ENCODE results near the gene OGFRL1.

The OGFRL1 gene
- 46.3 to 54.6 (median 49.5) reads per million in 3 donors for total RNA-seq

GRCh38 chr6:71288228-71289038, at the start of gene OGFRL1:
Gene OGFRL1 (plus strand): TSS chr6:71288811. CDS start chr6:71288937, 126 bp downstream.
- Histone ChIP-seq H3K36me3 (ENCODE audit: control insufficient read depth, insufficient read depth, low read length) (no peaks in the 10 kb centered on the region), H3K9me3 (ENCODE audit: control insufficient read depth, low read length) (no peaks in the 10 kb centered on the region), H3K27ac (ENCODE audit: insufficient read depth, low read length, poor library complexity, severe bottlenecking) (peak within 1 kb of the TSS; percentile 75), H3K4me3 (ENCODE audit: insufficient read depth, low read depth, low read length, poor library complexity, severe bottlenecking) (peak within 1 kb of the TSS; percentile 83), H3K27me3 (replicated peaks; ENCODE audit: control insufficient read depth, insufficient read depth, low read length, poor library complexity, severe bottlenecking) (no peaks in the 10 kb centered on the region), H3K4me1 (ENCODE audit: control insufficient read depth, insufficient read depth, low read length, poor library complexity, severe bottlenecking) (peaks cover 12% of the 10 kb centered on the region)
- DNase-seq, result peak; percentile 57 to 58 (median 57)

GRCh38 chr6:71239694-71240093, 48.9 kb upstream of the OGFRL1 start:
- no peak for DNase-seq
- H3K9me3 ChIP-seq (ENCODE audit: control insufficient read depth, low read length), result no peaks in the 10 kb centered on the region
- no peak overlapping the region for H3K27ac ChIP-seq (ENCODE audit: insufficient read depth, low read length, poor library complexity, severe bottlenecking)
- H3K4me1 ChIP-seq (ENCODE audit: control insufficient read depth, insufficient read depth, low read length, poor library complexity, severe bottlenecking), result no peaks in the 10 kb centered on the region
- no peaks in the 10 kb centered on the region for H3K36me3 ChIP-seq (ENCODE audit: control insufficient read depth, insufficient read depth, low read length)
- H3K4me3 ChIP-seq (ENCODE audit: insufficient read depth, low read depth, low read length, poor library complexity, severe bottlenecking), result no peak overlapping the region
- H3K27me3 ChIP-seq (replicated peaks; ENCODE audit: control insufficient read depth, insufficient read depth, low read length, poor library complexity, severe bottlenecking), result no peaks in the 10 kb centered on the region

DNA sequence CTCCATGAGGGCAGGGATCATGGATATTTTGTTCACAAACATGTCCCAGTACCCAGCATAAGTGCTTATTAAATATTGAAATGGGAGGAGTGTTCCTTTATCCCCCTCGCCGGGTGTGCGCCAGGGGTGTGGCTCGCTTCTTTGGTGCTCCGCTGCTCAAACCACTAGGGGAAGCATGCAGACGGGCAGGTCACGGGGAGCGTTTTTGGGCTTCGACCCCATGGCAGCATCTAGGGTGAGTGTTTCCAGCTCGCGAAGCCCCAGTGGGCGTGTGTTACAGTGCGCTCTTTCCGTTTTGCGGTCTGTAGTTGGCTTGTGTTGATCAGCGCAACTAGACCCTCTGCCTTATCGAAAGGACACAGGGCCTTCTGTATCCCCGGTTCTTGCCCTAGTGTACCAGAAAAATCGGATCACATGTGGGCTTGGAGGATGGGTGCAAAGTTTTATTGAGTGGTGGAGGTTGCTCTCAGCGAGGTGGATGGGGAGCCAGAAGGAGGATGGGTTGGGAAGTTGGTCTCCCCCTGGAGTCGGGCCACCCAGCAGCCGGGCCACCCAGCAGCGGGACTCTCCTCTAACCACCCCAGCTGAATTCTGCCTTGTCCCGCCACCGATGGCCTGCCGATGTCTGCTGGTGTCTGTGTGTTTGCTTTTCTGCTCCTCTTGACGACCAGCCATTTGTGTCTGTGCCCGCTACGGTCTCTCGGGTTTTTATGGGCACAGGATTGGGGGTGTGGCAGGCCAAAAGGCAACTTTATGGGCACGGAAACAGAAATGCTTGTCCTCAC, 43.2 kb upstream of the OGFRL1 start:
- Histone ChIP-seq H3K27ac (ENCODE audit: insufficient read depth, low read length, poor library complexity, severe bottlenecking) (no peak overlapping the region), H3K36me3 (ENCODE audit: control insufficient read depth, insufficient read depth, low read length) (no peaks in the 10 kb centered on the region)
- DNase-seq, result no peak

DNA sequence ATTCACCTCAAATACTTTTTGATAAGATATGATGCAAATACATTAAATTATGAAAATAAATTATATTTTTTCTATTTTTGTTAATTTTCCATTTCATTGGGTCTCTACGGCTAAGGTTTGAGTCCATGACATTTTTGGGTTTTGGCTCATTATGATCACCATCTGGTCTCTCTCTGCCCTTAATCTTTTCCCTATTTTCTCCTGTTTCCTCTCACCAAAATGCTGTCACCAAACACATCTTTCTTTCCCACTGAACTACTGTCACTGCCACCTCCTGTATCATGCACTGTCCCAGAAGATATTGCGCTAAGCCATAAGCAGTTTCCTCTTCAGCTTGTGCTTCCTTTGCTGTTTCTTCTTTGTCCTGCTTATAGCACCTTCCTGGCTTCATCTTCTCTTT, 42.0 kb upstream of the OGFRL1 start:
- no peak overlapping the region for H3K27ac ChIP-seq (ENCODE audit: insufficient read depth, low read length, poor library complexity, severe bottlenecking)

More for the DNA sequence above, 43.2 kb upstream of the OGFRL1 start:
- Histone ChIP-seq H3K27me3 (replicated peaks; ENCODE audit: control insufficient read depth, insufficient read depth, low read length, poor library complexity, severe bottlenecking) (no peaks in the 10 kb centered on the region), H3K9me3 (ENCODE audit: control insufficient read depth, low read length) (no peaks in the 10 kb centered on the region), H3K4me3 (ENCODE audit: insufficient read depth, low read depth, low read length, poor library complexity, severe bottlenecking) (no peak overlapping the region), H3K4me1 (ENCODE audit: control insufficient read depth, insufficient read depth, low read length, poor library complexity, severe bottlenecking) (no peaks in the 10 kb centered on the region)

DNA sequence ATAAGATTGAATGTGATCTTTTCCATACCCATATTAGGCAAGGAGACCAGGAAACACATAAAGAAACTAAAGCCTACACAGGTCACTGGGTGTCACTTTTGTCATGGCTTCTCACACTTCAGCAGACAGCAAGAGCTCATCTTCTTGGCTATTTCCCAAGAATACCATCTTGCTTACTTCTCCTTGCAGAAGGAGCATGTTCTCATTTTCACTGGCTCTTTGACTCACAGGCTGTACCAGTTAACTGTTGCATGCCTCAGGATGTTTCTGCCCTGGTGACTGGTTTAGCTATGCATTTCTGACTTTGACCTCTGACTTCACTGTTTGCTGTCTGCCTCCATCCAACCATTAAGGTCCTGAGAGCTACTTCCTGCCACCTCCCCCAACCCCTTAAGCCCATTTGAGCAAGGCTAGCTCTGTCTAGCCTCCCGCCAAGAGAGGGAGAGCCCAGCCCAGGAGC, 40.3 kb upstream of the OGFRL1 start:
- Histone ChIP-seq H3K4me3 (ENCODE audit: insufficient read depth, low read depth, low read length, poor library complexity, severe bottlenecking) (no peak overlapping the region), H3K27me3 (replicated peaks; ENCODE audit: control insufficient read depth, insufficient read depth, low read length, poor library complexity, severe bottlenecking) (no peaks in the 10 kb centered on the region), H3K27ac (ENCODE audit: insufficient read depth, low read length, poor library complexity, severe bottlenecking) (no peak overlapping the region), H3K4me1 (ENCODE audit: control insufficient read depth, insufficient read depth, low read length, poor library complexity, severe bottlenecking) (no peaks in the 10 kb centered on the region), H3K9me3 (ENCODE audit: control insufficient read depth, low read length) (no peaks in the 10 kb centered on the region), H3K36me3 (ENCODE audit: control insufficient read depth, insufficient read depth, low read length) (no peaks in the 10 kb centered on the region)
- DNase-seq, result no peak

More for the DNA sequence above, 42.0 kb upstream of the OGFRL1 start:
- no peaks in the 10 kb centered on the region for H3K36me3 ChIP-seq (ENCODE audit: control insufficient read depth, insufficient read depth, low read length)
- no peaks in the 10 kb centered on the region for H3K27me3 ChIP-seq (replicated peaks; ENCODE audit: control insufficient read depth, insufficient read depth, low read length, poor library complexity, severe bottlenecking)
- no peak overlapping the region for H3K4me3 ChIP-seq (ENCODE audit: insufficient read depth, low read depth, low read length, poor library complexity, severe bottlenecking)
- no peaks in the 10 kb centered on the region for H3K9me3 ChIP-seq (ENCODE audit: control insufficient read depth, low read length)
- H3K4me1 ChIP-seq (ENCODE audit: control insufficient read depth, insufficient read depth, low read length, poor library complexity, severe bottlenecking), result no peaks in the 10 kb centered on the region
- no peak for DNase-seq

- H3K9me3 ChIP-seq (ENCODE audit: control insufficient read depth, low read length), result no peaks in the 10 kb centered on the region
- no peaks in the 10 kb centered on the region for H3K27me3 ChIP-seq (replicated peaks; ENCODE audit: control insufficient read depth, insufficient read depth, low read length, poor library complexity, severe bottlenecking)
- no peak overlapping the region for H3K4me3 ChIP-seq (ENCODE audit: insufficient read depth, low read depth, low read length, poor library complexity, severe bottlenecking)
- H3K36me3 ChIP-seq (ENCODE audit: control insufficient read depth, insufficient read depth, low read length), result no peaks in the 10 kb centered on the region
- H3K4me1 ChIP-seq (ENCODE audit: control insufficient read depth, insufficient read depth, low read length, poor library complexity, severe bottlenecking), result no peaks in the 10 kb centered on the region
- no peak overlapping the region for H3K27ac ChIP-seq (ENCODE audit: insufficient read depth, low read length, poor library complexity, severe bottlenecking)
- DNase-seq, result no peak
These were observed 39.6 kb upstream of the OGFRL1 start for GRCh38 chr6:71248878-71249544.

DNA sequence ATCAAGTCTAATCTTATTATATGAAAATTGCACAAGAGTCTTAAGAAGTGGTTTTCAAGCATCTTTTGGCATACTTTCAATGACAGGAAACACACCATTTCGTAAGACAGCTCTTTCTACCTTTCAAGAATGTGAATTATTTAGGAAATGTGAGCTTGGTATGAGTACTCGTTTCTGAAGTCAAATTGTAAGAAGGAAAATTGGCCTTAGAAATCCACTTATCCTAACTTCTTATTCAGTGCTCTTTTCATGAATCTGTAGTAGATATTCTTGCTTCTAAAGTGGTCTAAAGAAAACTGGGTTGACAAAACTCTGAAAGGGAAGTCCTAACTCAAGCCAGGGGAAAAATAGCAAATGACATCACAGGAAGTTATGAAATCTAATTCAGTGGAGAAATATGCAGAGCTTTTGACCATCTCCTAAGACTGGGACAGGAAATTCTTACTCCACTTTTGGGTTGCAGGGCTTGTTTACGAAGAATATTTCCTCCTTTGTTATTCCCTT, 38.5 kb upstream of the OGFRL1 start:
- Histone ChIP-seq H3K4me3 (ENCODE audit: insufficient read depth, low read depth, low read length, poor library complexity, severe bottlenecking) (no peak overlapping the region), H3K9me3 (ENCODE audit: control insufficient read depth, low read length) (no peaks in the 10 kb centered on the region), H3K4me1 (ENCODE audit: control insufficient read depth, insufficient read depth, low read length, poor library complexity, severe bottlenecking) (no peaks in the 10 kb centered on the region), H3K36me3 (ENCODE audit: control insufficient read depth, insufficient read depth, low read length) (no peaks in the 10 kb centered on the region), H3K27ac (ENCODE audit: insufficient read depth, low read length, poor library complexity, severe bottlenecking) (no peak overlapping the region), H3K27me3 (replicated peaks; ENCODE audit: control insufficient read depth, insufficient read depth, low read length, poor library complexity, severe bottlenecking) (no peaks in the 10 kb centered on the region)
- no peak for DNase-seq

- Histone ChIP-seq H3K27ac (ENCODE audit: insufficient read depth, low read length, poor library complexity, severe bottlenecking) (no peak overlapping the region), H3K4me3 (ENCODE audit: insufficient read depth, low read depth, low read length, poor library complexity, severe bottlenecking) (no peak overlapping the region), H3K9me3 (ENCODE audit: control insufficient read depth, low read length) (no peaks in the 10 kb centered on the region), H3K36me3 (ENCODE audit: control insufficient read depth, insufficient read depth, low read length) (no peaks in the 10 kb centered on the region), H3K4me1 (ENCODE audit: control insufficient read depth, insufficient read depth, low read length, poor library complexity, severe bottlenecking) (no peaks in the 10 kb centered on the region), H3K27me3 (replicated peaks; ENCODE audit: control insufficient read depth, insufficient read depth, low read length, poor library complexity, severe bottlenecking) (no peaks in the 10 kb centered on the region)
- DNase-seq, result no peak
These were observed 36.2 kb upstream of the OGFRL1 start for GRCh38 chr6:71252410-71252809.

- H3K4me3 ChIP-seq (ENCODE audit: insufficient read depth, low read depth, low read length, poor library complexity, severe bottlenecking), result no peak overlapping the region
- no peaks in the 10 kb centered on the region for H3K36me3 ChIP-seq (ENCODE audit: control insufficient read depth, insufficient read depth, low read length)
- H3K27ac ChIP-seq (ENCODE audit: insufficient read depth, low read length, poor library complexity, severe bottlenecking), result no peak overlapping the region
- H3K27me3 ChIP-seq (replicated peaks; ENCODE audit: control insufficient read depth, insufficient read depth, low read length, poor library complexity, severe bottlenecking), result no peaks in the 10 kb centered on the region
- no peak for DNase-seq
- no peaks in the 10 kb centered on the region for H3K4me1 ChIP-seq (ENCODE audit: control insufficient read depth, insufficient read depth, low read length, poor library complexity, severe bottlenecking)
- no peaks in the 10 kb centered on the region for H3K9me3 ChIP-seq (ENCODE audit: control insufficient read depth, low read length)
These were observed 35.7 kb upstream of the OGFRL1 start for GRCh38 chr6:71252960-71253359.

All from effector memory CD4-positive, alpha-beta T cell (primary cell).